ENCODE results near the gene PPM1K. TPM values are rescaled to one million over a fixed set of nuclear protein-coding genes. Genes with fewer than 3 reads are reported as not detected.

PPM1K gene
- total RNA-seq, 1 donor from 2014 or later = 18.1 TPM

- DNase-seq (ENCODE audit: low spot score in 2 of 2, unreplicated experiment in 2 of 2) = no peak
- H3K9me3 Mint-ChIP-seq = no peaks in the 10 kb centered on the region
- TF ChIP-seq CTCF (IDR thresholded peaks at IDR 0.05; ENCODE audit: unreplicated experiment) = no peak
- H3K4me1 Mint-ChIP-seq = peaks cover 4% of the 10 kb centered on the region
- H3K27me3 Mint-ChIP-seq (ENCODE audit: low read depth) = peaks cover 11% of the 10 kb centered on the region
- H3K36me3 Mint-ChIP-seq = no peaks in the 10 kb centered on the region
- H3K27ac Mint-ChIP-seq = no peak overlapping the region
- no peak overlapping the region for H3K4me3 Mint-ChIP-seq
Observed at GRCh38 chr4:88215351-88215750, 69.0 kb downstream of the PPM1K start.

- no peaks in the 10 kb centered on the region for H3K9me3 Mint-ChIP-seq
- H3K27me3 Mint-ChIP-seq (ENCODE audit: low read depth) = peaks cover 11% of the 10 kb centered on the region
- no peak for TF ChIP-seq CTCF (IDR thresholded peaks at IDR 0.05; ENCODE audit: unreplicated experiment)
Observed at GRCh38 chr4:88212253-88212561, 72.2 kb downstream of the PPM1K start.

GRCh38 chr4:88211473-88212252 is 72.7 kb downstream of the PPM1K start:
- Mint-ChIP-seq H3K4me1 (peaks cover 2% of the 10 kb centered on the region), H3K36me3 (no peaks in the 10 kb centered on the region), H3K4me3 (no peak overlapping the region), H3K9me3 (no peaks in the 10 kb centered on the region), H3K27me3 (ENCODE audit: low read depth) (peaks cover 11% of the 10 kb centered on the region), H3K27ac (no peak overlapping the region)
- TF ChIP-seq CTCF (IDR thresholded peaks at IDR 0.05; ENCODE audit: unreplicated experiment) = peak; percentile 77
- peak in 1 of 2 experiments; percentile 54 for DNase-seq (ENCODE audit: low spot score in 2 of 2, unreplicated experiment in 2 of 2)

More at GRCh38 chr4:88212253-88212561, 72.2 kb downstream of the PPM1K start:
- DNase-seq (ENCODE audit: low spot score in 2 of 2, unreplicated experiment in 2 of 2) = no peak
- Mint-ChIP-seq H3K27ac (no peak overlapping the region), H3K36me3 (no peaks in the 10 kb centered on the region), H3K4me1 (peaks cover 2% of the 10 kb centered on the region), H3K4me3 (no peak overlapping the region)

- Mint-ChIP-seq H3K4me1 (peaks cover 2% of the 10 kb centered on the region), H3K4me3 (no peak overlapping the region), H3K27ac (no peak overlapping the region), H3K36me3 (no peaks in the 10 kb centered on the region), H3K27me3 (ENCODE audit: low read depth) (peaks cover 6% of the 10 kb centered on the region), H3K9me3 (no peaks in the 10 kb centered on the region)
- no peak for TF ChIP-seq CTCF (IDR thresholded peaks at IDR 0.05; ENCODE audit: unreplicated experiment)
- no peak for DNase-seq (ENCODE audit: low spot score in 2 of 2, unreplicated experiment in 2 of 2)
Observed at GRCh38 chr4:88208156-88208555, 76.2 kb downstream of the PPM1K start.

Other genes starting within 250 kb of the PPM1K start
- gene ABCG2, start 125.9 kb downstream of the PPM1K start, total RNA-seq = 0.82 to 0.92 TPM (median 0.86 TPM) in 3 replicates
- gene HERC6, start 94.3 kb upstream of the PPM1K start, total RNA-seq = 18.7 to 22.4 TPM (median 21.1 TPM) in 3 replicates
- 6.3 to 7.0 TPM (median 6.6 TPM) in 3 replicates for gene HERC5, start 172.6 kb upstream of the PPM1K start, total RNA-seq
- 56.1 to 58.9 TPM (median 57.6 TPM) in 3 replicates for gene PYURF, start 239.2 kb upstream of the PPM1K start, total RNA-seq

Data from mesothelial cell of epicardium (in vitro differentiated cells).